AG04450 (cell line): Measurements from ENCODE around the gene ABHD6. TPM values are rescaled to one million over a fixed set of nuclear protein-coding genes. Genes with fewer than 3 reads are reported as not detected.

Experiments used
- CTCF ChIA-PET: fragments of 300-600, 350-600 bp; formaldehyde crosslinking; extraction: SDS; loops from one replicate; lab custom pipeline; 2022; ENCODE audit warnings: antibody characterized with exemption, inconsistent platforms; lab: Charles Lee
- POLR2A ChIA-PET: fragments of 350-600 bp; formaldehyde crosslinking; extraction: SDS; loops from one replicate; lab custom pipeline; 2021; ENCODE audit warnings: antibody characterized with exemption, inconsistent platforms; lab: Yijun Ruan, JAX
- DNase-seq: peaks from one replicate; pipeline ENCODE4 v3.0.0-alpha.2; 2011; ENCODE audit warnings: low read depth, low spot score
- H3K27ac ChIP-seq: one replicate; pipeline ENCODE4 v1.5.1; 2012; ENCODE audit warnings: low read depth, low read length, control low read depth
- H3K27me3 ChIP-seq: one replicate; pipeline ENCODE4 v1.6.0; 2012; ENCODE audit warnings: low read length; ENCODE audit not compliant: control insufficient read depth, insufficient read depth
- H3K4me3 ChIP-seq: 2 replicates; pipeline ENCODE4 v1.5.1; 2011; ENCODE audit warnings: mild to moderate bottlenecking, low read depth, low read length, control low read depth
- H3K9me3 ChIP-seq: 2 replicates; pipeline ENCODE4 v1.5.1; 2012; ENCODE audit warnings: low read length; ENCODE audit not compliant: control insufficient read depth, insufficient read depth
- CTCF ChIP-seq: IDR thresholded peaks from 2 replicates; pipeline ENCODE4 v1.5.1; 2011; ENCODE audit warnings: low read depth, low read length, control low read depth, inconsistent platforms
- polyA plus RNA-seq: library from polyadenylated mRNA; depleted of rRNA; stranded (reverse); fragments of >200 nt; gene quantifications from 2 replicates; pipeline ENCODE4 v1.2.3, GENCODE V29; 2011

The ABHD6 gene
- polyA plus RNA-seq, 1 experiment, result 8.4 TPM

- TF ChIP-seq CTCF, result no peak
- POLR2A ChIA-PET, result no interaction called here
- Histone ChIP-seq H3K9me3 (peaks cover 3% of the 10 kb centered on the region; the same call in 1 of the 2 replicates), H3K27me3 (no peaks in the 10 kb centered on the region), H3K27ac (no peak overlapping the region), H3K4me3 (no peak overlapping the region)
- DNase-seq, result no peak
- CTCF ChIA-PET, result interaction anchor here (0.8 to 2.0 kb wide), 4 partner anchors 8 to 114 kb away, joined by 3 to 4 read pairs (median 3); partner anchors contain the start of gene RPP14
Measured at GRCh38 chr3:58291671-58292338, 54.2 kb downstream of the ABHD6 start.

GRCh38 chr3:58292866-58293265 is 55.3 kb downstream of the ABHD6 start:
- Histone ChIP-seq H3K9me3 (peaks cover 3% of the 10 kb centered on the region; the same call in 1 of the 2 replicates), H3K4me3 (no peak overlapping the region), H3K27me3 (no peaks in the 10 kb centered on the region), H3K27ac (no peak overlapping the region)
- no peak for TF ChIP-seq CTCF
- ChIA-PET CTCF (interaction anchor here (1.2 to 2.0 kb wide), 2 partner anchors 105 to 115 kb away, joined by 3 to 4 read pairs; no protein-coding TSS in a partner anchor), POLR2A (no interaction called here)
- no peak for DNase-seq

- CTCF ChIA-PET, result interaction anchor here (2.0 to 3.6 kb wide), 2 partner anchors 13 to 106 kb away, joined by 4 to 23 read pairs; partner anchors contain the start of genes HTD2 and RPP14
- peaks cover 2% of the 10 kb centered on the region for H3K27me3 ChIP-seq
- DNase-seq, result no peak
- H3K27ac ChIP-seq, result no peak overlapping the region
- POLR2A ChIA-PET, result no interaction called here
- peaks cover 3% of the 10 kb centered on the region; the same call in 1 of the 2 replicates for H3K9me3 ChIP-seq
- H3K4me3 ChIP-seq, result no peak overlapping the region
- no peak for TF ChIP-seq CTCF
Measured at GRCh38 chr3:58293516-58293915, 55.9 kb downstream of the ABHD6 start.

GRCh38 chr3:58296269-58296668 is 58.7 kb downstream of the ABHD6 start:
- no peak for DNase-seq
- CTCF ChIA-PET, result interaction anchor here (1.3 to 10.7 kb wide), 3 partner anchors 10 to 119 kb away, joined by 3 to 216 read pairs (median 23); partner anchors contain the start of genes HTD2 and RPP14

More at GRCh38 chr3:58296269-58296668, 58.7 kb downstream of the ABHD6 start:
- POLR2A ChIA-PET, result no interaction called here
- Histone ChIP-seq H3K27me3 (peaks cover 6% of the 10 kb centered on the region), H3K27ac (no peak overlapping the region), H3K4me3 (no peak overlapping the region), H3K9me3 (no peaks in the 10 kb centered on the region)
- TF ChIP-seq CTCF, result no peak
